ENCODE results near the gene ZNF462.
"Not testable (repeated sequence)": the region's sequence is repeated elsewhere in the genome, so short reads cannot be mapped to it uniquely, and the experiment has no call there.

The ZNF462 gene

GRCh38 chr9:106846307-106846706 lies 16.7 kb upstream of the ZNF462 start:
- Histone ChIP-seq H3K4me1 (ENCODE audit: insufficient read depth, low read length, poor library complexity, severe bottlenecking) (no peaks in the 10 kb centered on the region), H3K27me3 (ENCODE audit: insufficient read depth, low read length, poor library complexity, severe bottlenecking) (no peaks in the 10 kb centered on the region), H3K79me2 (ENCODE audit: insufficient read depth, low read length) (no peaks in the 10 kb centered on the region), H3F3A (ENCODE audit: low read depth) (no peaks in the 10 kb centered on the region), H3K9ac (ENCODE audit: low read depth, low read length, poor library complexity, severe bottlenecking) (no peak overlapping the region), H2AFZ (ENCODE audit: low read length) (no peak overlapping the region), H3K4me2 (ENCODE audit: low read depth, low read length, poor library complexity, severe bottlenecking) (no peak overlapping the region), H4K20me1 (ENCODE audit: insufficient read depth, low read length, poor library complexity, severe bottlenecking) (no peaks in the 10 kb centered on the region), H3K36me3 (ENCODE audit: insufficient read depth, low read length) (no peaks in the 10 kb centered on the region), H3K9me2 (replicated peaks; ENCODE audit: low read depth, low read length) (no peaks in the 10 kb centered on the region), H3K4me3 (ENCODE audit: low read length, poor library complexity, severe bottlenecking) (no peak overlapping the region), H3K9me3 (ENCODE audit: insufficient read depth, low read depth, low read length) (no peaks in the 10 kb centered on the region)
- TF ChIP-seq EZH2phosphoT487 (IDR thresholded peaks at IDR 0.05; ENCODE audit: borderline replicate concordance) (no peak), CTCF (conservative IDR thresholded peaks at IDR 0.05; ENCODE audit: low read length) (no peak)

- Histone ChIP-seq H3F3A (ENCODE audit: low read depth) (no peaks in the 10 kb centered on the region), H4K20me1 (ENCODE audit: insufficient read depth, low read length, poor library complexity, severe bottlenecking) (no peaks in the 10 kb centered on the region), H3K9me3 (ENCODE audit: insufficient read depth, low read depth, low read length) (no peaks in the 10 kb centered on the region), H3K4me3 (ENCODE audit: low read length, poor library complexity, severe bottlenecking) (no peak overlapping the region), H3K9ac (ENCODE audit: low read depth, low read length, poor library complexity, severe bottlenecking) (no peak overlapping the region), H3K27me3 (ENCODE audit: insufficient read depth, low read length, poor library complexity, severe bottlenecking) (no peaks in the 10 kb centered on the region), H3K9me2 (replicated peaks; ENCODE audit: low read depth, low read length) (no peaks in the 10 kb centered on the region), H3K4me1 (ENCODE audit: insufficient read depth, low read length, poor library complexity, severe bottlenecking) (no peaks in the 10 kb centered on the region), H2AFZ (ENCODE audit: low read length) (no peak overlapping the region), H3K4me2 (ENCODE audit: low read depth, low read length, poor library complexity, severe bottlenecking) (no peak overlapping the region), H3K79me2 (ENCODE audit: insufficient read depth, low read length) (no peaks in the 10 kb centered on the region), H3K36me3 (ENCODE audit: insufficient read depth, low read length) (no peaks in the 10 kb centered on the region)
- no peak for TF ChIP-seq EZH2phosphoT487 (IDR thresholded peaks at IDR 0.05; ENCODE audit: borderline replicate concordance)
- TF ChIP-seq CTCF (conservative IDR thresholded peaks at IDR 0.05; ENCODE audit: low read length) = no peak
These were observed 16.1 kb upstream of the ZNF462 start for GRCh38 chr9:106846857-106847256.

- H3K9ac ChIP-seq (ENCODE audit: low read depth, low read length, poor library complexity, severe bottlenecking); H3K79me2 ChIP-seq (ENCODE audit: insufficient read depth, low read length); H3K4me2 ChIP-seq (ENCODE audit: low read depth, low read length, poor library complexity, severe bottlenecking); H3K9me3 ChIP-seq (ENCODE audit: insufficient read depth, low read depth, low read length); H4K20me1 ChIP-seq (ENCODE audit: insufficient read depth, low read length, poor library complexity, severe bottlenecking); H2AFZ ChIP-seq (ENCODE audit: low read length); H3K36me3 ChIP-seq (ENCODE audit: insufficient read depth, low read length); H3K9me2 ChIP-seq (replicated peaks; ENCODE audit: low read depth, low read length); H3F3A ChIP-seq (ENCODE audit: low read depth); H3K4me3 ChIP-seq (ENCODE audit: low read length, poor library complexity, severe bottlenecking); H3K27me3 ChIP-seq (ENCODE audit: insufficient read depth, low read length, poor library complexity, severe bottlenecking); H3K4me1 ChIP-seq (ENCODE audit: insufficient read depth, low read length, poor library complexity, severe bottlenecking): not testable (repeated sequence)
These were observed 11.3 kb upstream of the ZNF462 start for GRCh38 chr9:106851640-106852039.

GRCh38 chr9:106857811-106858470 lies 5.0 kb upstream of the ZNF462 start:
- no peak overlapping the region for H3K9ac ChIP-seq (ENCODE audit: low read depth, low read length, poor library complexity, severe bottlenecking)
- H2AFZ ChIP-seq (ENCODE audit: low read length) = no peak overlapping the region
- H3K79me2 ChIP-seq (ENCODE audit: insufficient read depth, low read length) = no peaks in the 10 kb centered on the region
- H4K20me1 ChIP-seq (ENCODE audit: insufficient read depth, low read length, poor library complexity, severe bottlenecking) = no peaks in the 10 kb centered on the region
- H3F3A ChIP-seq (ENCODE audit: low read depth) = no peaks in the 10 kb centered on the region
- H3K4me3 ChIP-seq (ENCODE audit: low read length, poor library complexity, severe bottlenecking) = no peak overlapping the region
- no peaks in the 10 kb centered on the region for H3K27me3 ChIP-seq (ENCODE audit: insufficient read depth, low read length, poor library complexity, severe bottlenecking)
- no peaks in the 10 kb centered on the region for H3K36me3 ChIP-seq (ENCODE audit: insufficient read depth, low read length)
- H3K4me2 ChIP-seq (ENCODE audit: low read depth, low read length, poor library complexity, severe bottlenecking) = no peak overlapping the region
- TF ChIP-seq EZH2phosphoT487 (IDR thresholded peaks at IDR 0.05; ENCODE audit: borderline replicate concordance) (no peak), CTCF (conservative IDR thresholded peaks at IDR 0.05; ENCODE audit: low read length) (no peak)
- H3K9me3 ChIP-seq (ENCODE audit: insufficient read depth, low read depth, low read length) = no peaks in the 10 kb centered on the region
- H3K4me1 ChIP-seq (ENCODE audit: insufficient read depth, low read length, poor library complexity, severe bottlenecking) = peaks cover 6% of the 10 kb centered on the region
- no peaks in the 10 kb centered on the region for H3K9me2 ChIP-seq (replicated peaks; ENCODE audit: low read depth, low read length)

Data from Loucy (cell line).